ENCODE data around the gene HSPA1A.
A peak's percentile ranks its signal among the peaks of the same experiment; 100 is the strongest.

HSPA1A gene

DNA sequence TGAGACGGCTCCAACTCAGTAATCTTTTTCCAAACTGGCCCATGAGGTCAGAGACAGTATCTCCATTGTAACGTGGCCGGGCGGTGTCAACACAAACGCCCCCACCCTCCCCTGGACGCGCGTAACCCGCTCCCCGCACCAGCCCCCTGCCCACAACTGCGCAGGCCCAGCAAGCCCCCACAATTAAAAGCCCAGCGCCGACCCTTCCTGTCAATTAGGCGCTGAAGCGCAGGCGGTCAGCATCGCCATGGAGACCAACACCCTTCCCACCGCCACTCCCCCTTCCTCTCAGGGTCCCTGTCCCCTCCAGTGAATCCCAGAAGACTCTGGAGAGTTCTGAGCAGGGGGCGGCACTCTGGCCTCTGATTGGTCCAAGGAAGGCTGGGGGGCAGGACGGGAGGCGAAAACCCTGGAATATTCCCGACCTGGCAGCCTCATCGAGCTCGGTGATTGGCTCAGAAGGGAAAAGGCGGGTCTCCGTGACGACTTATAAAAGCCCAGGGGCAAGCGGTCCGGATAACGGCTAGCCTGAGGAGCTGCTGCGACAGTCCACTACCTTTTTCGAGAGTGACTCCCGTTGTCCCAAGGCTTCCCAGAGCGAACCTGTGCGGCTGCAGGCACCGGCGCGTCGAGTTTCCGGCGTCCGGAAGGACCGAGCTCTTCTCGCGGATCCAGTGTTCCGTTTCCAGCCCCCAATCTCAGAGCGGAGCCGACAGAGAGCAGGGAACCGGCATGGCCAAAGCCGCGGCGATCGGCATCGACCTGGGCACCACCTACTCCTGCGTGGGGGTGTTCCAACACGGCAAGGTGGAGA is at the start of gene HSPA1A, which contains the start of gene HSPA1L:
HSPA1A (plus strand) TSS at position 519 of the 814 bp plus-strand sequence; CDS start at position 733, 214 bp downstream.
HSPA1L (minus strand) TSS at position 259 of the 814 bp plus-strand sequence. CDS start 3,311 bp downstream, outside the sequence.
- peak; percentile 53 for DNase-seq

DNA sequence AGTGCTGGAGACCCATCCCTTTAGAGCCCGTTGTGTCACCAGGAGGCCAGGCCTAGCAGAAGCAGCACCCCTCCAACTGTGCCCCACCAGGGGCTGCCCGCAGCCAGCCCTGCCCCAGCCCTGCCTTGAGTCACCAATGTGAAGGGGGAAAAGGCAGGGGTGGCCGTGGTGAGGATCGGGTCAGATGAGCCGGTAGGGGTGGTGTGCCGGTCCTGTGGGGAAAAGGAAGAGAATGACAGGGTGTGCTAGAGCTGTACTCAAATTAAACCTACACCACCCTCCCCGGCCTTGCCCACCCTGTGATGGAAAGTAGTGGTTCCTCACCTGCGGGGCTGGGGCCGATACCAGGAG is 49.8 kb upstream of the HSPA1A start:
- DNase-seq: no peak

DNA sequence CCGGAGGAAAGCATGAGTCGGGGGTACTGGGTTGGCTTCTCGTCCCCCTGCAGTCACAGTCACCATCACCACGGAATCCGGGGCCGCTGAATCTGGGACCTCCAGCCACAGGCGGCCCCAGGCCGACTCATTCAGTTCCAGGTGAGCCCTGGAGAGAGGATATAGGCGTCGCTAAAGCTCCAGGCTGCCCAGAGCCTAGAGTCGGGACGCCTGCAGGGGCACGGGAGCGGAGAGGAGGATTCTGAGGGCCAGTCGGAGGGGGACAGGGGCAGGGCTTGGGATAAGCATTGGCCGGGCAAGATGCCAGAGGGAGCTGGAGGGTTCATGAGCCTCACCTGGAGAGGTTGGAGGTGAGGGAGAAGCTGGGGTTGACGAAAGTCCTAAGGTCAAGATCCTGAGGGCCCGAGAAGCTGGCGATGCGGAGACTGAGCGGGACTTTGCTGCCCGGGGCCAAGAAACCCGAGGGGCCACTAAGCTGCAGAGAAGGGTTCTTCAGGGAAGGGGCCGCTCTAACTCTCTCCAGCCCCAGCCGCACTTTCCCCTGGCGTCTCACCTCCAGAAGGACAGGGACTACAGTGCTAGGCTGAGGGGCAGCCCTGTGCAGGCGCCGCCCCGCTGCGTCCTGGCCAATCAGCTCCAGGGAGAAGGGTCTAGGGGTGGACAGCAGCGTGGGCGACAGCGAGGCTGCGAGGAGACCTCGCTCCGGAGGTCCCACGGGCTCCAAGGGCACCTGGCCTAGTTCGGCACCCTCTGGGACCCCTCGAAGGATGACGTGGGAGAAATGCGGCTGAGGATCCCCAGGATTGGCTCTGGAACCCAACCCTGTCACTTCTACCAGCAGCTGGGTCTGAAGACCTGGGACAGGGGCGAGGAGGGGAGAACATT is 49.2 kb upstream of the HSPA1A start:
- DNase-seq: no peak

DNA sequence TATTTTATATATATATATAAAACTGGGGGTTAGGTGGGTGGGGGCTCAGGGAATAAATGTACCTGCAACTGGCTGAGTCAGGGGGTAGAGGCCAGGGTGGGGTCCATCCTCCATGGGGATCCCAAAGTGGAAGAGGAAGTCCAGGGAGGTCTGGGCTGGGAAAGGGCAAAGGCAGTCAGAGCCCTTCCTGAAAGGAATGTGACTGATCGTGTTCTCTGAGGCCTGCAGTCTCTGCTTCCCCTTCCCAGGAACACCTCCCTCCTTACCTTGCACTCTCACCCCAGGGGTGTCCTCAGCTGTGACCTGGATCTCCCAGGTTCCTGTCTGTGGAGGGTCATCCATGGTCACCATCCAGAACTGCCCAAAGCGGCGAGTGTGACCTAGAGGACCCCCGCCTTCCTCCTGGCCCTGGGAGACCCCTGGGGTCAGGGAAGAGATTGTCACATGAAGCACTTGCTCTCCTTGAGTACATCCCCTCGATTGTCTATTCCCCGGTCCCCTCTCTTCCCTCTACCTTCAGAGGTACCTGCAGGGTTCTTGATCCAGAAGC is 48.2 kb upstream of the HSPA1A start:
- no peak for DNase-seq

DNA sequence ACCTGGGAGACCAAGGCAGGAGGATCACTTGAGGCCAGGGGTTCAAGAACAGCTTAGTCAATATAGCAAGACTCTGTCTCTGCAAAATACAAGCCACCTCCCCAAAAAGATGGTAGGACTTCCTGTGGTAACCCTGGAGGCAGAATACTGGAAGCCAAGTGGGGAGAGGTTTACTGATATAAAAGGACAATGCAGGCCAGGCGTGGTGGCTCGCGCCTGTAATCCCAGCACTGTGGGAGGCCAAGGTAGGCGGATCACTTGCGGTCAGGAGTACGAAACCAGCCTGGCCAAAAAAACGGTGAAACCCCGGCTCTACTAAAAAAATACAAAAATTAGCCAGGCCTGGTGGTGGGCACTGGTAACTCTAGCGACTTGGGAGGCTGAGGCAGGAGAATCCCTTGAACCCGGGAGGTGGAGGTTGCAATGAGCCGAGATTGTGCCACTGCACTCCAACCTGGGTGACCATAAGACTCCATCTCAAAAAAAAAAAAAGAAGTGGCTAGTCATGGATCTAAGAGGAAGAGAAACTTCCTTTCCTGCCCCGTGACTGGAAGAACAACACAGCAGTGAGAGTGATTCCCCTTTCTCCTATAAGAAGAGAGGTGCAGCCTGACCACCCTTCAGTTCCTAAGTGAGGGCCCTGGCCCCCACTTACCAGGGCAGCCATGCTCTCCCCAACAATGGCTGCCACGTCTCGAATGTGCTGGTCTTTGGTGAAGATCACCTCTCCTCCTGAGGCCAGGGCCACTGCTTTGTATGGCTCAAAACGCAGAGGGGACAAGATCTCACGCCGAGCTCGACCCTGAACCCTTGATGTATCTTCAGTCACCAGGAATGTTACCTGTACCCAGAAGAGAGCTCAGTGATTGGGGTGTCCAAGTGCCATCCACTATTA is 46.7 kb upstream of the HSPA1A start:
- no peak for DNase-seq

DNA sequence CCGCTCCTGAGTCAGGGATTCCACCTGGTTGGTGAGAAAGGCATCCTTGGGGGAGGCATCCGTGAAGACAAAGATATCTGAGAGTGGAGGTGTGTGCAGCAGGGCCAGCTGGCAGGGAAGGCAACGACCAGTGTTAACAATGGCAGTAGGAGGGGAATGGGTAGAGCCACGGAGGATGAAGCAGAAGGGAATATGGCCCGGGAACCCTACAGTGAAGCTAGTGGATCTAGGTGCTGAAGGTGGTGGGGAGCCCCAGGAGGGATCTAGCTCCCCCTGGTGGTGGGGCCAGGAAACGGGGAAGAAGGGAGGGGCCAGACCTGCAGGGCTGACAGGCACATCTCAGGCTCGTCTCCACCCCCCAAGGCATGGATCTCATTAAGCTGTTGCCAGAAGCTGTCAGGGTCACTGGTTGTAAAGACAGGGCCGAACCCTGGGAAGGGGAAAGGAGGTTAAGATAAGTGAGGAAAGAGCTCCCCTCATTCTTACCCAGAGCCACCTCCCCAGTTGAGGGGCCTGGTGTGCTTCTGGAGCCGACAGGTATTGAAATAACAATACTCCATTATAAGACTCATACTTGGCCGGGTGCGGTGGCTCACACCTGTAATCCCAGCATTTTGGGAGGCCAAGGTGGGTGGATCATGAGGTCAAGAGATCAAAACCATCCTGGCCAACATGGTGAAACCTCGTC is 45.5 kb upstream of the HSPA1A start:
- DNase-seq: peak; percentile 76

DNA sequence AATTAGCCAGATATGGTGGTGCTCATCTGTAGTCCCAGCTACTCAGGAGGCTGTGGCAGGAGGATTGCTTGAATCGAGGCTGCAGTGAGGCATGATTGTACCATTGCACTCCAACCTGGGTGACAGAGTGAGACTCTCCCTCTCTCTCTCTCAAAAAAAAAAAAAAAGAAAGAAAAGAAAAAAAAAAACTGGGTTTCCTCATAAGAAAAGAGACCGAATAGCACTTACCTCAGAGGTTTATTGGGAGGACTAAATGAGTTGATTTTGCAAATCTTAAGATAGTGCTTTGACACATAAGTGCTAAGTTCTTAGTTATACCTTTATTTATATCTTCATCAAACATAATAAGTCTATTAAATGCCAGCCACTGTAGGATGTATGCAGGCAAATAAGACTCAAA is 44.5 kb upstream of the HSPA1A start:
- DNase-seq: no peak

DNA sequence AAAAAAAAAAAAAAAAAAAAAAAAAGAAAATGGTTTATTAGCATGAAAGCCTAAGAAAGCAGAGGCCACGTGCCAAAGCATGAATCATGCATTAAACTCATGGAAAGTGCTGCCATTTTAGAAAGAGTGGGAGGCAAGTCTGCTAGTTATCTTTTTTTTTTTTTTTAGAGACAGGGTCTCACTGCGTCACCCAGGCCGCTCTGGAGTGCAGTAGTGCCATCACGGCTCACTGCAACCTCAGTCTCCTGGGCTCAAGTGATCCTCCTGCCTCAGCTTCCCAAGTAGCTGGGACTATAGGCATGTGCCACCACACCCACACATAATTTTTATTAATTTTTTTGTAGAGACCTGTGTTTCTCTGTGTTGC is 43.4 kb upstream of the HSPA1A start:
- DNase-seq: peak; percentile 30

DNA sequence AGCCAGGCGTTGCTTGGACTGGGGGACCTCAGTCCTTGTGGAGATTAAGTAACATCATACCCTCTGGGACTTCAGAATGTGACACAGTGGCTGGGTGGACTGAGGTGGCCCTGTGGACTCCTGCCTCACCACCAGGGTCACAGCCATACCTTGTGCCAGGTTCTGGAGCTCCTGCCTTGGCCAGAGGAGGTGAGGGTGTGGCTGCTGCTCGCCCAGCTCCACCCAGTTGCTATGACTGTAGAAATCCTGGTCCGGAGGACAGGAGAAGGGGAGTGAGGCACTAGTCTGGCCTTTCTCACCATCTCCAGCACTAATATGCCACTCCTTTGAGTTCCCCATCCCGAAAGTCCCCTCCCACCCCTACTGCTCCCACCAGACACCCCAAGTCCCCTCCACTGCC is 40.2 kb upstream of the HSPA1A start:
- no peak for DNase-seq

DNA sequence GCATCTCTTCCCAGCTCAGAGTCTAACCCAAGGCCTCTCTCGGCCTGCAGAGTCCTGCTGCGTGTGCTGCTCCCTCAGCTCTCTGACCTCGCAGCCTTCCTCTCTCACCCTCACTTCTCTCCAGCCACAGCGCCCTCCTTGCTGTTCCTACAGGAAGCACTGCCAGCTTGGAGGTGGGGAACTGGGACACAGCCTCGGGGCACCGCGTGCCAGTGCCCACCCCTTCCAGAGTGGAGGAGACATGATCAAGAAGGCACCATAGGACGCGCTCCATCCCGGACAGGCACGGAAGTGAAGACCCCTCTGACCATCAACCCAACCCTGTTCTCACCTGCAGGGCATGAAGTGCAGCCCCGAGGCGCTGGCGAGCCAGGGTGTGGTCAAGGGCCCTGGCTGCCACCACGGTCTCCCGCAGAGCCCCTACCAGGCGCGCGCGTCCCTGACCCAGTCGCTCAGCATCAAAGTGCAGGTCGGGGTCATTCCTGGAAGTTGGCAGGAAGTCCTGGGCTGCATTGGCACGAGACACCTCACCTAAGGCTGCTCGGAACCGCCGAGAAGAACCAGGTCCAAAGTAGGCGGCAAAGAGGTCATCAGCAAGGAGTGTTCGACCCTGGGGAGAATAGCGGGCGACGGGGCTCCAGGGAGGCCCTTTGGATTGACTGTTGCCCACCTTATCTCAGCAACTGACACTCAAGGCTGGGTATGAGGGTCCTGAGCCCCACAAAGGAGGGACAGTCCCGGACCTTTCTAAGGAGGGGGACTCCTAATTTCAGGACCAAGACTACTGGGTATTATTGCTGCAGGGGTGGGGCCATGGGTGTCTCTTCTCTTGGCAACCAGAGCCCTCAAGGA is 39.5 kb upstream of the HSPA1A start:
- DNase-seq: no peak

DNA sequence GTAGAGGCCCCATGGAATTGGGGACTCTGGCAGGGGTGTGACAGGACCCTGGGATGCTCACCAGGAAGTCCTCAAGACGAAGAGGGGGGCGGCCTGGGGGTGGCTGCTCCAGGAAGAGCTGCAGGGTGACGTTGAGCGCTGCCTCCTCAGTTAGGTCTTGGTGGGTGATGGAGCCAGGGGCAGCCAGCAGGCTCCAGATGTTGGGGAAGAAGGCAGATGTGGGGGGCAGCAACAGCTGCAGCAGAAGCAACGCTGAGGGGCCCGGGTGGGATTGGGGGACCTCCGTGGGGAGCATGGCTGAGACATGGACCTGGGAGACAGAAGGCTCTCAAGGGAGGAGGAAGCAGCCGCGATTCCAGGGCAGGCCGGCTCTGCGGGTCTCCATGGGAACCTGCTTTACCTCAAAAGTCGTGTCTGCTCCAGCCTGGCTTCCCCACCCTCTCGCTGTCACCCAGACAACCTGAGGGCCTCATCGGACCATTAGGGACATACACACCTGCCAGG is 38.8 kb upstream of the HSPA1A start:
- no peak for DNase-seq

DNA sequence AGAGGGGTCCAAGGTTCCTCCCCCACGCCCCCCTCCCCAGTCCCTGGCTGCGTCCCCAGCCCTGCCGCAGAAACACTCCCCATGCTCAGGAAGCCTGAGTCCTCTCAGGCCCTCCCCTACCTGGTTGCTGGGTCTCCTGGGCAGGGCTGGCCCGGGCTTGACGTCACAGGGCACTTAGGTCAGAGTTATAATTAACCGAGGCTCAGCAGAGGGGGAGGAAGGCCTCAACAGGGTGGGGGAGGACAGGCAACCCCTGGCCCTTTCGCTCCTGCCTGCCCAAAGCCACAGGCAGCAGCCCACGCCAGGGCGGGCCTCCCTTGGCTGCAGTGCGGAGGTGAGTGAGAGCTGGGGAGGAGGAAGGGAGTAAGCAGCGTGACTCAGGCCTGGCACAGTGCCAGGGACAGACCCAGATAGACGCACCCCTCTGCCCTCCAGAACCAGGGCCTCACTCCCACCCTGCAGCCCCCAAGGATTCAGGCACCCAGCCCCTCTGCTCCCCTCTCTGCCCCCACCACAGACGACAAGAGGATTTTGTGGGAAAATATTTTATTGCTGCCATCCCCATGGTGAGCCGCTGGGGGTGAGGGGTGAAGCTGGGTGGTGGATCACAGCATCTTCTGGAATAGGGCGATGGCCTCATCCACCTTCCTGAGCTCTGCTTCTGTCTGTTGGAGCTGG is 38.2 kb upstream of the HSPA1A start, which contains the start of gene VWA7:
VWA7 (minus strand) TSS at position 340 of the 678 bp plus-strand sequence. CDS start 549 bp downstream, outside the sequence.
- DNase-seq: peak; percentile 81

DNA sequence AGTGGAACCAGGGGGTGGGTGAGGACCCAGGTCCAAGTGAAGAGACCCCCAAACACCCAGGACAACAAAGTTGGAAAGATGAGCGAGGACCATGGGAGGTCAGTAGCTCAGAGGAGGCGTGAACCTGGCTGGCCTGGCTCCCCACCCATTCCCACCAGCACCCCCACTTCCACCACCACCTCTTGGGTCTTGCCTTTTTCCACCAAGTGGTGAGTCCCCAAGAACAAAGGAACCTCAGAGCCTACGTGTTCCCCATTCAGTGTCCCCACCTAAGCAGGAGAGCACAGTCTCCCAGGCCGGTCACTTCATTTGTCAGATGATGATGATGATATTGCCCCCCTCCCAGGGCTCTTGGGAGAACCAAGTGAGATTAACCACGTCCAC is 37.7 kb upstream of the HSPA1A start:
- no peak for DNase-seq

DNA sequence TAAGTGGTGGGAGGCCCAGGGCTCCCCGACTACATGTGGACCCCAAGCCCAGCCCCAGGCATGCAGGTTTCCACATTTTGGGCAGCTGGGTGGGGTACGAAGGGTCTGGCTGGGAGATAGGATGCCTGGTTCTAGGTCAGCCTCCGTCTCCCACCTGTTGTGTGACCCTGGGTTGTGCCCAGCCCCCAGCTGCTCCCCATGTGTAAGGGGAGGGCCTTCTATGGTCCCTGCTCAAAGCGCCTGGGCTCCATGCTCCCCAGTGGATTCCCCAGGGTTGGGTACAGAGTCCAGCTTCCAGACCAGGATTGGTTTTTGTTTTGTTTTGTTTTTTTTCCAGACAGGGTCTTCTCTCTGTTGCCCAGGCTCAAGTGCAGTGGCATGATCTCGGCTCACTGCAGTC is 37.1 kb upstream of the HSPA1A start:
- no peak for DNase-seq

DNA sequence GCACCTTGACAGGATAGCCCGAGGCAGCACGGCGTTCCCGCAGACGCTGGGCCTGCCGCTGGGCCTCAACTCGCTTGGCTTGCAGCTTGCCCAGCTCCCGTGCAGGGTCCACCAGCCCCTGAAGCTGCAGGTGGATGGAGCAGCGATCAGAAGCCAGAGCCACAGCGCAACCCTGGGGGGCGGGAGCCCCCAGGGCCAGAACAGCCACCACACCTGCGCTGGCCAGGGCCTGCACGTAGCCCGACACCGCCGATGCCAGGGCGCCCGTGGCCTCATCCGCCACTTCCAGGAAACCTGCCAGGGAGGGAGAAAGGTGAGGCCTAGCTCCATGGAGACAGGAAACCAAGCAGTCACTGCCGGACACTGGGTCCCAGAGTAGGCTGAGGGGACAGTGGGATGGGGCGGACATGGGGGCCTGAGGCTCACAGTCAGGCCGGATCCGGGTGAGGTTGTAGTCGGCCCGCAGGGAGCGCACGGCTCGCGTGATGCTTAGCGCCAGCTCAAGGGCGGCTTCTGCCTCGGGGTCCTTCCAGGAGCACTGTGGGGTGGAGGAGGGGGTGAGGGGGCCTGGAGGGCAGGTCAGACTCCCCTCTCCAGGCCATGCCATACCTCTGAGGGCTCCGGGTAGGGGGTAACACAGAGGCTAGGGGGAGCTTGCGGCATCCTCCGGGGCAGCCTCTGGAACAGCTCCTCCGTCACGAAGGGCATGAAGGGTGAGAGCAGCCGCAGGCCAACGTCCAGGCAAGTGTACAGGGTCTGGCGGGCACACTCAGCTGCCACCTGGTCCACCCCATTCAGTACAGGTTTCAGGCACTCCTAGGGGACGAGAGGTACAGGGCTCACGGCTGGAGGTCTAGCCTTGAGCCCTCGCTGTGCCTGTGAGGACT is 36.1 kb upstream of the HSPA1A start:
- DNase-seq: no peak

DNA sequence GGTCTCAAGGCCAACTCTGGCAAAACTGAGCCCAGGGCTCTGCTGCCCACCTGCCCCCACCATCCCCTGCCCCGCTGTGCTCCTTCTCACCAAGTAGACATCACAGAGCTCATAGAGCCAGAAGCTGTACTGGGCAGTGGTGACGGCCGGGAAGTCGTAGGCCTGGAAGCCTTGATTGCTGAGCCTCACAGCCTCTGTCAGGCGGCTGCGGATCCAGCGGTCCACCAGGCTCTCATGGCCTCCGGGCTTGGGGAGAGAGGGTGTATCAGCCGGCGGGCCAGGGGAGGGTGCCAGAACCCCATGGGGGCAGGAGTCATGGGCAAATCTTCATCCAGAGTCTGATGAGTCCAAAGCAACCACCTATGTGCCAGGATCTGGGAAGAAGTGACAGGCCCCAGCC is 35.4 kb upstream of the HSPA1A start:
- DNase-seq: no peak

DNA sequence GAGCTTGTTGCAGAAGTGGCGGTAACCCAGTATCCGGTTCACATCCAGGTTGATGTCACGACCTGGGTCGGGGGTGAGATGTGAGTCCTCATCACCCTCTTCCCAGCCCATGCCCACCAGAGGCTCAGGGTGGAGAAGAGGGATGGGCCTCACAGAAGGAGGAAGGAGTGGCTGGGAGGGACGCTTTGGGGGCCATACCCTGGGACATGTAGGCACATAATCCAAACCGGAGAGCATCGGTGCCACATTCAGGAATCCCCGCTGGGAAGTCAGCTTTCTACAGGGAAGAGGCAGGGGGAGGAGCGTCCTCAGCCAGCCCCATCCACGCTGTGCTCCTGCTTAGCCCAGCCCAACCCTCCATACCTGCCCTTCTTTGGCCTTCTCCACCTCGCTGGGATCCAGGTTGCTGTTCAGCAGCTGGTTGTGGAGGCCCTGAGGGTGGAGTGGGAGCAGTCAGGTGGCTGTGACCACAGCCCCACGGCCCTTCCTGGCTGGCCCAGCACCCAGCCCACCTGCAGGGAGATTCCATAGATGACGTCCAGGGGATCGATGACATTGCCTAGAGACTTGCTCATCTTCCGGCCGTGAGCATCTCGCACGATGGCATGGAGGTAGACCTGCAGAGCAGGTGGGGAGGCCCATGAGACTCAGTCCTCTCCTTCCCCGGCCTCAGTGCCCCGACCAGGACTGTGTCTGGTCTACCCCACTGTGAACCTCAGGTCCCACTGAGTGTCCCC is 34.7 kb upstream of the HSPA1A start:
- no peak for DNase-seq
